Neural cell (in vitro differentiated cells): ENCODE results near the gene MYB. TPM values are rescaled to one million over a fixed set of nuclear protein-coding genes. Genes with fewer than 3 reads are reported as not detected.

Experiments
- H2AFZ ChIP-seq: fragments of 200-600, 300-800 bp; sonication (generic), shearing (Covaris generic); 2 replicates; pipeline ENCODE4 v1.6.0; 2014; ENCODE audit warnings: low read depth, mild to moderate bottlenecking, antibody characterized with exemption, low read length, moderate library complexity
- H3F3A ChIP-seq: fragments of 200-600 bp; shearing (Covaris generic); 2 replicates; pipeline ENCODE4 v1.6.1; 2016; ENCODE audit warnings: mild to moderate bottlenecking, moderate library complexity, mixed read lengths, antibody characterized with exemption, low read length; ENCODE audit not compliant: insufficient read depth, poor library complexity, severe bottlenecking
- H3K27ac ChIP-seq: fragments of 200-600, 300-800 bp; sonication (generic), shearing (Covaris generic); 2 replicates; pipeline ENCODE4 v1.5.1; 2014; ENCODE audit warnings: mild to moderate bottlenecking, low read length, moderate library complexity
- H3K27me3 ChIP-seq: fragments of 300-800, 200-600 bp; sonication (generic), shearing (Covaris generic); 2 replicates; pipeline ENCODE4 v1.6.0; 2014; ENCODE audit warnings: mild to moderate bottlenecking, low read depth, low read length, moderate library complexity; ENCODE audit not compliant: insufficient read depth
- H3K36me3 ChIP-seq: fragments of 300-800, 200-600 bp; sonication (generic), shearing (Covaris generic); 2 replicates; pipeline ENCODE4 v1.5.1; 2014; ENCODE audit warnings: mild to moderate bottlenecking, antibody characterized with exemption, low read length, moderate library complexity; ENCODE audit not compliant: insufficient read depth
- H3K4me2 ChIP-seq: fragments of 300-800, 200-600 bp; sonication (generic), shearing (Covaris generic); 2 replicates; pipeline ENCODE4 v1.6.0; 2014; ENCODE audit warnings: mild to moderate bottlenecking, low read length
- H3K4me3 ChIP-seq: fragments of 300-800, 200-600 bp; sonication (generic), shearing (Covaris generic); 2 replicates; pipeline ENCODE4 v1.5.1; 2014; ENCODE audit warnings: mild to moderate bottlenecking, low read length, moderate library complexity
- H3K79me2 ChIP-seq: fragments of 200-600 bp; shearing (Covaris generic); replicated peaks from 2 replicates; pipeline ENCODE4 v1.6.0; 2014; ENCODE audit warnings: mild to moderate bottlenecking, low read length, moderate library complexity; ENCODE audit not compliant: insufficient read depth
- H3K9ac ChIP-seq: fragments of 300-800, 200-600 bp; sonication (generic), shearing (Covaris generic); 2 replicates; pipeline ENCODE4 v1.6.1; 2016; ENCODE audit warnings: mild to moderate bottlenecking, low read length, mixed read lengths
- H3K9me2 ChIP-seq: fragments of 200-600 bp; shearing (Covaris generic); 2 replicates; pipeline ENCODE4 v1.6.1; 2016; ENCODE audit warnings: mild to moderate bottlenecking, low read length, mixed read lengths; ENCODE audit not compliant: insufficient read depth
- H3K9me3 ChIP-seq: fragments of 200-600, 300-800 bp; sonication (generic), shearing (Covaris generic); 2 replicates; pipeline ENCODE4 v1.6.1; 2016; ENCODE audit warnings: mild to moderate bottlenecking, mixed run types, low read length, moderate library complexity, mixed read lengths
- H4K20me1 ChIP-seq: fragments of 200-600 bp; shearing (Covaris generic); 2 replicates; pipeline ENCODE4 v1.6.1; 2016; ENCODE audit warnings: mild to moderate bottlenecking, mixed run types; ENCODE audit not compliant: insufficient read depth
- EP300 ChIP-seq: fragments of 450-650 bp; conservative IDR thresholded peaks from 2 replicates; pipeline ENCODE4 v1.6.1; 2014; ENCODE audit warnings: antibody characterized with exemption, mild to moderate bottlenecking, moderate library complexity; ENCODE audit not compliant: poor library complexity, severe bottlenecking
- EZH2 ChIP-seq: fragments of 200-600, 300-800 bp; shearing (Covaris generic), sonication (generic); IDR thresholded peaks from 2 replicates; pipeline ENCODE4 v1.6.1; 2014; ENCODE audit warnings: antibody characterized with exemption, low read length, borderline replicate concordance, mild to moderate bottlenecking; ENCODE audit not compliant: insufficient read depth, poor library complexity, severe bottlenecking
- MXI1 ChIP-seq: fragments of 450-650 bp; conservative IDR thresholded peaks from 2 replicates; pipeline ENCODE4 v1.6.1; 2014; ENCODE audit warnings: antibody characterized with exemption, mild to moderate bottlenecking; ENCODE audit not compliant: poor library complexity, severe bottlenecking
- POLR2AphosphoS5 ChIP-seq: IDR thresholded peaks from 2 replicates; pipeline ENCODE4 v1.6.1; 2012
- RAD21 ChIP-seq: fragments of 450-650 bp; conservative IDR thresholded peaks from 2 replicates; pipeline ENCODE4 v1.6.1; 2014; ENCODE audit warnings: antibody characterized with exemption, mild to moderate bottlenecking, moderate library complexity
- SMC3 ChIP-seq: fragments of 450-650 bp; conservative IDR thresholded peaks from 2 replicates; pipeline ENCODE4 v1.6.1; 2014; ENCODE audit warnings: antibody characterized with exemption, mild to moderate bottlenecking, moderate library complexity; ENCODE audit not compliant: poor library complexity
- TAF1 ChIP-seq: IDR thresholded peaks from 2 replicates; pipeline ENCODE4 v1.6.1; 2012; ENCODE audit warnings: low read depth
- polyA plus RNA-seq: library from polyadenylated mRNA; depleted of rRNA; stranded (reverse); fragments of >200 nt; gene quantifications from 2 replicates; pipeline ENCODE4 v1.2.3, GENCODE V29; 2014
- TF ChIP-seq, protein P1 (sequence below): IDR thresholded peaks from 2 replicates; pipeline ENCODE4 v1.6.1; 2012; ENCODE audit warnings: borderline replicate concordance
- TF ChIP-seq, protein P2 (sequence below): fragments of 450-650 bp; IDR thresholded peaks from 2 replicates; pipeline ENCODE4 v1.5.1; 2014; ENCODE audit warnings: antibody characterized with exemption, mild to moderate bottlenecking, moderate library complexity; ENCODE audit not compliant: poor library complexity, severe bottlenecking

The MYB gene
- polyA plus RNA-seq, 1 donor from 2014 or later = 4.0 TPM

DNA sequence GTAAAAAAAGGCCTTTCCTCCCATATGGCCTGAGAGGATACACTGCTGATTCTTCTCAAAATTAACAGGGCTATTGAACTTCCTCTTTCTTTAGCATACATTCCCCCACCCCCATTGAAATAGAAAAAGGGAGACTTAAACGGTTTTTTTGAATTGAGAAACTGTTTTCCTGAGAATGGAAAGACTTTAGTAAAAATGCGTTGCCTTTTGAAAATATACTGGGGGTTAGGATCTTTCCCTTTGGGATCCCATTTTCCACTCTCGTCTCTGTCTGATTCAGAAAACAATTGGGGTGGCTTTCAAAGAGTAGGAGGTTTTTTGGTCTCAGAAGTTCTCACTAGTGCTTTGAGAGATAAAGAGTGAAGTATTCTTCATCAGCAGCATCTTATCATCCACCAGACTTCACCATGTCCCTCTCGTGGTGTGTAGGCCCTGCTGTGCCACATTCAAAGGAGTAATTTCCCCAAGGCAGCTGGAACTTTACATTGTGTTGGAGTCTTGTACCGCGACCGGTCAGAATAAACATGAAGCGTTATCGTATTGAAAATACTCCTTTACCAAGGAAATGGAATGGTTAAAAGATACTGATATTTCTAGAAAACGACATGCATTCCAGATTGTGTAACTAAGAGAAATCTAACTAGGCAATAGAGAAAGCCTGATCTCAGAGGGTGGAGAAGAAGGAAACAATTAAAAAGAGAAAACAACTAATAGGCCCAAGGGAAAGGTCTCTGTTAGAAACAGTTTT, 10.6 kb downstream of the MYB start:
- no peak overlapping the region for H2AFZ ChIP-seq
- no peak overlapping the region for H3K27ac ChIP-seq
- H3K79me2 ChIP-seq = no peaks in the 10 kb centered on the region
- H3K27me3 ChIP-seq = no peaks in the 10 kb centered on the region
- no peaks in the 10 kb centered on the region for H4K20me1 ChIP-seq
- H3K36me3 ChIP-seq = peaks cover 8% of the 10 kb centered on the region
- no peak overlapping the region for H3K4me3 ChIP-seq
- no peak for TF ChIP-seq POLR2AphosphoS5
- TF ChIP-seq SMC3 = no peak
- no peak for TF ChIP-seq TAF1
- no peak for TF ChIP-seq EP300
- TF ChIP-seq EZH2 = no peak
- TF ChIP-seq MXI1 = no peak
- TF ChIP-seq, protein P1, sequence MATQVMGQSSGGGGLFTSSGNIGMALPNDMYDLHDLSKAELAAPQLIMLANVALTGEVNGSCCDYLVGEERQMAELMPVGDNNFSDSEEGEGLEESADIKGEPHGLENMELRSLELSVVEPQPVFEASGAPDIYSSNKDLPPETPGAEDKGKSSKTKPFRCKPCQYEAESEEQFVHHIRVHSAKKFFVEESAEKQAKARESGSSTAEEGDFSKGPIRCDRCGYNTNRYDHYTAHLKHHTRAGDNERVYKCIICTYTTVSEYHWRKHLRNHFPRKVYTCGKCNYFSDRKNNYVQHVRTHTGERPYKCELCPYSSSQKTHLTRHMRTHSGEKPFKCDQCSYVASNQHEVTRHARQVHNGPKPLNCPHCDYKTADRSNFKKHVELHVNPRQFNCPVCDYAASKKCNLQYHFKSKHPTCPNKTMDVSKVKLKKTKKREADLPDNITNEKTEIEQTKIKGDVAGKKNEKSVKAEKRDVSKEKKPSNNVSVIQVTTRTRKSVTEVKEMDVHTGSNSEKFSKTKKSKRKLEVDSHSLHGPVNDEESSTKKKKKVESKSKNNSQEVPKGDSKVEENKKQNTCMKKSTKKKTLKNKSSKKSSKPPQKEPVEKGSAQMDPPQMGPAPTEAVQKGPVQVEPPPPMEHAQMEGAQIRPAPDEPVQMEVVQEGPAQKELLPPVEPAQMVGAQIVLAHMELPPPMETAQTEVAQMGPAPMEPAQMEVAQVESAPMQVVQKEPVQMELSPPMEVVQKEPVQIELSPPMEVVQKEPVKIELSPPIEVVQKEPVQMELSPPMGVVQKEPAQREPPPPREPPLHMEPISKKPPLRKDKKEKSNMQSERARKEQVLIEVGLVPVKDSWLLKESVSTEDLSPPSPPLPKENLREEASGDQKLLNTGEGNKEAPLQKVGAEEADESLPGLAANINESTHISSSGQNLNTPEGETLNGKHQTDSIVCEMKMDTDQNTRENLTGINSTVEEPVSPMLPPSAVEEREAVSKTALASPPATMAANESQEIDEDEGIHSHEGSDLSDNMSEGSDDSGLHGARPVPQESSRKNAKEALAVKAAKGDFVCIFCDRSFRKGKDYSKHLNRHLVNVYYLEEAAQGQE = no peak
- no peak for TF ChIP-seq RAD21
- TF ChIP-seq, protein P2, sequence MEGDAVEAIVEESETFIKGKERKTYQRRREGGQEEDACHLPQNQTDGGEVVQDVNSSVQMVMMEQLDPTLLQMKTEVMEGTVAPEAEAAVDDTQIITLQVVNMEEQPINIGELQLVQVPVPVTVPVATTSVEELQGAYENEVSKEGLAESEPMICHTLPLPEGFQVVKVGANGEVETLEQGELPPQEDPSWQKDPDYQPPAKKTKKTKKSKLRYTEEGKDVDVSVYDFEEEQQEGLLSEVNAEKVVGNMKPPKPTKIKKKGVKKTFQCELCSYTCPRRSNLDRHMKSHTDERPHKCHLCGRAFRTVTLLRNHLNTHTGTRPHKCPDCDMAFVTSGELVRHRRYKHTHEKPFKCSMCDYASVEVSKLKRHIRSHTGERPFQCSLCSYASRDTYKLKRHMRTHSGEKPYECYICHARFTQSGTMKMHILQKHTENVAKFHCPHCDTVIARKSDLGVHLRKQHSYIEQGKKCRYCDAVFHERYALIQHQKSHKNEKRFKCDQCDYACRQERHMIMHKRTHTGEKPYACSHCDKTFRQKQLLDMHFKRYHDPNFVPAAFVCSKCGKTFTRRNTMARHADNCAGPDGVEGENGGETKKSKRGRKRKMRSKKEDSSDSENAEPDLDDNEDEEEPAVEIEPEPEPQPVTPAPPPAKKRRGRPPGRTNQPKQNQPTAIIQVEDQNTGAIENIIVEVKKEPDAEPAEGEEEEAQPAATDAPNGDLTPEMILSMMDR = no peak
- H3K9me2 ChIP-seq = no peaks in the 10 kb centered on the region
- H3K9me3 ChIP-seq = no peaks in the 10 kb centered on the region
- no peak overlapping the region for H3K4me2 ChIP-seq
- H3K9ac ChIP-seq = no peak overlapping the region
- H3F3A ChIP-seq = no peaks in the 10 kb centered on the region

DNA sequence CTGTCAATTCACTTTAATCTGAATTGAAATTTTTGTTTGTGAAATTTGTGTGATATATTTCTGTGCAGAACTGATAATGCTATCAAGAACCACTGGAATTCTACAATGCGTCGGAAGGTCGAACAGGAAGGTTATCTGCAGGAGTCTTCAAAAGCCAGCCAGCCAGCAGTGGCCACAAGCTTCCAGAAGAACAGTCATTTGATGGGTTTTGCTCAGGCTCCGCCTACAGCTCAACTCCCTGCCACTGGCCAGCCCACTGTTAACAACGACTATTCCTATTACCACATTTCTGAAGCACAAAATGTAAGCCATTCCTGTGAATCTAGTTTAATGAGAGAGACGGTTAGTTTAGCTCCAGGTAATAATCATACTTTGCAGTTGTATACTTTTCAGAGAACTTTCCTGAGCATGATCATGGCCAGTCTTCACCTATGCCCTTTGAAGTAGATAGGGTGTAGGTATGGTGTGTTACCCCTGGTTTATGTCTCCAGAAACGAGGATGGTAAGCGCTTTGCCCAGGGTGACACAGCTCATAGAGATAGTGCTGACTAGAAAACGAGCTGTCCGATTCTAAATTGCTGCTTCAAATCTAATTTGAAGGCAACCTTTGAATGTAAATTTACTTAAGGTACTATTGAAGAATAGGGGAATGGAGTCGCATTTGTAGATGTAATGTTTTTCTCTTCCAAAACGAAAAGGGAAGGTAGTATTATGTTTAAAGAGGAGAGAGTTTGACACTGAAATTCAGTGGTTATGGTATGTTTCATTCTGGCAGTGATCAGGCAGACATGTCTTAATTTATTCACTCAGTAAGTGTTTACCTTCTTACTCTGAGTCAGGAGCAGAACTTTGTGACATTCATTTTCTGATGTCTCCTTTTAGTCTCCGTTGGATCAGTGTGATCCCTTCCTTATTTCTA, 11.4 kb downstream of the MYB start:
- H3K27ac ChIP-seq = no peak overlapping the region
- H3K4me3 ChIP-seq = no peak overlapping the region
- no peak overlapping the region for H2AFZ ChIP-seq
- H4K20me1 ChIP-seq = no peaks in the 10 kb centered on the region
- H3K79me2 ChIP-seq = no peaks in the 10 kb centered on the region
- peaks cover 8% of the 10 kb centered on the region for H3K36me3 ChIP-seq
- H3K9me3 ChIP-seq = no peaks in the 10 kb centered on the region
- H3K9me2 ChIP-seq = no peaks in the 10 kb centered on the region
- no peaks in the 10 kb centered on the region for H3K27me3 ChIP-seq
- H3K4me2 ChIP-seq = no peak overlapping the region
- H3K9ac ChIP-seq = no peak overlapping the region
- TF ChIP-seq RAD21 (no peak), SMC3 (no peak), EZH2 (no peak), TAF1 (no peak), EP300 (no peak)
- H3F3A ChIP-seq = no peaks in the 10 kb centered on the region
